HUES6 (cell line): ENCODE data around the gene RGS1.
"Not testable (repeated sequence)": the region's sequence is repeated elsewhere in the genome, so short reads cannot be mapped to it uniquely, and the experiment has no call there.

Experiments
- H3K27ac ChIP-seq: 2 replicates; pipeline ENCODE4 v1.7.0; 2013; ENCODE audit warnings: low read depth, mild to moderate bottlenecking, low read length, inconsistent platforms
- H3K27me3 ChIP-seq: 2 replicates; pipeline ENCODE4 v1.6.1; 2013; ENCODE audit warnings: low read length; ENCODE audit not compliant: control insufficient read depth, insufficient read depth
- H3K36me3 ChIP-seq: 2 replicates; pipeline ENCODE4 v1.6.1; 2013; ENCODE audit warnings: low read length; ENCODE audit not compliant: control insufficient read depth, insufficient read depth
- H3K4me1 ChIP-seq: 2 replicates; pipeline ENCODE4 v1.6.1; 2013; ENCODE audit warnings: low read length; ENCODE audit not compliant: control insufficient read depth, insufficient read depth
- H3K4me3 ChIP-seq: 2 replicates; pipeline ENCODE4 v1.5.1; 2013; ENCODE audit warnings: low read depth, low read length
- H3K9ac ChIP-seq: one replicate; pipeline ENCODE4 v1.6.1; 2013; ENCODE audit warnings: mild to moderate bottlenecking, low read length
- H3K9me3 ChIP-seq: 2 replicates; pipeline ENCODE4 v1.6.1; 2013; ENCODE audit warnings: low read depth, low read length; ENCODE audit not compliant: control insufficient read depth, insufficient read depth

The RGS1 gene, protein sequence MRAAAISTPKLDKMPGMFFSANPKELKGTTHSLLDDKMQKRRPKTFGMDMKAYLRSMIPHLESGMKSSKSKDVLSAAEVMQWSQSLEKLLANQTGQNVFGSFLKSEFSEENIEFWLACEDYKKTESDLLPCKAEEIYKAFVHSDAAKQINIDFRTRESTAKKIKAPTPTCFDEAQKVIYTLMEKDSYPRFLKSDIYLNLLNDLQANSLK

DNA sequence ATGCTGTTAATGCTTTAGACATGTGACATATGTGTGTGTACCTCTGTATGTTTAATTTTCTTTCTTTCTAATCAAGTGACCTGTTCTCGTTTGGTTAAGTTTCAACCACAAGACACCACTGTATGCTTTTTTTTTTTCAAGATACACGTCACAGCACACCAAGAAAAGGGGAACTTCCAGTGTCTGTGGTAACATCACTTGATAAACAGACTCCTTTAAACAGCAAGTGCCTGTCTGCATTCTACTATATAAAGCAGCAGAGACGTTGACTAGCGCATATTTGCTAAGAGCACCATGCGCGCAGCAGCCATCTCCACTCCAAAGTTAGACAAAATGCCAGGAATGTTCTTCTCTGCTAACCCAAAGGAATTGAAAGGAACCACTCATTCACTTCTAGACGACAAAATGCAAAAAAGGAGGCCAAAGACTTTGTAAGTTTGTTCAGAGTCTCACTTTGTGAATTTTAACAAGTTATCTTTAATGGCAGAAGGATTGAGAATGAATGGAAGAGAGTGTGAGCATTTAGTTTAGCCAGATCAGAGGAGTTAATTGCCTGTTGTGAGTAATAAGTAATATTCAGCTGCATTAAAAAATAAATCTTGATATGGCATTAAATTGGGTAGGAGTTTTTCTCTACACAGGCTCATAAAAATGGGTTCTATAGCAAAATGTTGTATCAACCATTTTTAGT, at the start of gene RGS1:
TSS of gene RGS1 (plus strand) at position 275 of the 691 bp plus-strand sequence. CDS start at position 295, 20 bp downstream.
- Histone ChIP-seq H3K4me1 (peaks cover 11% of the 10 kb centered on the region), H3K4me3 (no peak within 1 kb of the TSS; the same call in 1 of the 2 replicates), H3K9me3 (peaks cover 2% of the 10 kb centered on the region; the same call in 1 of the 2 replicates), H3K9ac (no peak within 1 kb of the TSS), H3K27me3 (no peaks in the 10 kb centered on the region), H3K27ac (no peak within 1 kb of the TSS), H3K36me3 (no peaks in the 10 kb centered on the region)

DNA sequence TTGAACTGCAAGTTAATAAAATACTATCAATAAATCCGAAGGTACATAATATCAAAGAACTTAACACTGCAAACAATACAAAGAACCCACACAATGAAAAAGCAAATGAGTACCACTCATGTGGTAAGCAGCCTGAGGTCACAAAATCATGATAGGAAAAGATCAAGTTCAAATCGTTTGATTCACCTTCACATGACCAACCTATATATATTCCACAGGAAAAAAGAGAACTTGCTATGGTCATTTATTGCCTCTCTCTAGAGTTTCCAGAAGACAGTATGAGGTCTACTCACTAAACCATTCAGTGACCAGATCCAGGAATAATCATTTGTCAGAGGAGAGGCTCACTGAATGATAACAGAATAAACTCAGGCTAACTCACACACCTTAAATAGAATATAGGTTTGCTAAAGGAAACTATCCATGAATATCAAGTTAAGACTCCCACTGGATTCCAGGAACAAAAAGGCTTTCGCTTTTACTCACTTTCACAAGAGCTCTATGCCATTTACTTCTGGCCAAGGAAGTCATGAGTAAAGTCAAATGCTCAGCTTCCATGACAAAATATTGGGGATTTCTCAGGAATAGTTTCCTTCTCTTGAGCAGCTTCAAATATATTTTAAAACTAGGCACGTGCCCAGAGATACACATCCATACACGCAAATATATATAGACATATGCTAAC, 48.3 kb upstream of the RGS1 start:
- H3K27ac ChIP-seq = no peak overlapping the region
- no peak overlapping the region for H3K4me3 ChIP-seq
- H3K27me3 ChIP-seq = no peaks in the 10 kb centered on the region
- no peaks in the 10 kb centered on the region for H3K36me3 ChIP-seq
- H3K4me1 ChIP-seq = peaks cover 15% of the 10 kb centered on the region
- no peaks in the 10 kb centered on the region for H3K9me3 ChIP-seq
- H3K9ac ChIP-seq = no peak overlapping the region

DNA sequence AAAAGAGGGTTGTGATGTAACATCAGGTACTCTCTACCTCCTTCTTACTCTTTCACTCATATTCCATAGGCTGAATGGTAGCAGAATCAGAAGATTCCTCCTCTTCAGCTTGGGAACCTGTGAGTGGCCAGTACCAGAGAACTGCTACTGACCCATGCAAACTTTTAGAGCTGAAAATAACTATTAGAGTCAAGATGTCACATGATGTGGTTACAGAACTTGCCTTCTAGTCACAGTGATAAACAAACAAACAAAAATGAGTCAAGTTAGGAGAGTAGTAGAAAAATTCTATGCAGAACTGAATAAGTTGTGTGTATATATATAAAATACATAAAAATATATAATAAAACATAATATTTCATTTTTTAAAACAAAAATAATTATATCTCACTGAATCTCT, 47.6 kb upstream of the RGS1 start:
- no peaks in the 10 kb centered on the region for H3K36me3 ChIP-seq
- no peak overlapping the region for H3K9ac ChIP-seq
- H3K4me1 ChIP-seq = peaks cover 15% of the 10 kb centered on the region
- no peak overlapping the region for H3K4me3 ChIP-seq
- no peaks in the 10 kb centered on the region for H3K27me3 ChIP-seq
- no peak overlapping the region for H3K27ac ChIP-seq
- H3K9me3 ChIP-seq = no peaks in the 10 kb centered on the region

DNA sequence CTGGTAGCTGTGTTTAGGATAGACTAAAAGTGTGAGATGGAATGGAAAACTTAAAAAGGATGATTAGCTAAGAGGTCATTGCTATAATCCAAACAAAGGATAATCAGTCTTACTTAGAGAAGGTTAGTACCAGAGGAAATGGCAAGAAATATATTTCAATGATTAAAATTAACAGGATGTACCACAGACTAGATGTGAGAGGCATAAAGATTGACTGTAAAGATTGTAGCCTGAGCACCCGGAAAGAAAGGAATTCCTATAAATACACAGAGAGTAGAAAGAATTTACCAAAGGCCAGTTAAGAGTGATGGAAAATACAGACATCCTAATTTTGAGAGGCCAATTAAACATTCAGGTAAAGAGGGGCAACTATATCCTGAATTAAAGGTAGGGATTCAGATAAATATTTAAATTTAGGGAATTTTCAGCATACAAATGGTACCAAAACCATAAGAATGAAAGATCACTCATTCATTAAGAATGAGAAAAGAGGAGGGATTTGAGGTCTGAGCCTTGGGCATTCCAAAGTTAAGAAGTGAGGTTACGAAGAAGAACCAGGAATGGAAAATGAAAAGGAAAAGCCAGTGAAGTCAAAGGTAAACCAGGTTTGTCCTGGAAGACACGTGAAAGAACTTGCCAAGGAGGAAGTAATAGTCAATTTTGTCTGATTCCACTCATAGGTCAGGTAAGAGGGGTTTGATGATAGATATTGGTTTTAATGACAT, 46.4 kb upstream of the RGS1 start:
- no peak overlapping the region for H3K4me3 ChIP-seq
- H3K9ac ChIP-seq = no peak overlapping the region

DNA sequence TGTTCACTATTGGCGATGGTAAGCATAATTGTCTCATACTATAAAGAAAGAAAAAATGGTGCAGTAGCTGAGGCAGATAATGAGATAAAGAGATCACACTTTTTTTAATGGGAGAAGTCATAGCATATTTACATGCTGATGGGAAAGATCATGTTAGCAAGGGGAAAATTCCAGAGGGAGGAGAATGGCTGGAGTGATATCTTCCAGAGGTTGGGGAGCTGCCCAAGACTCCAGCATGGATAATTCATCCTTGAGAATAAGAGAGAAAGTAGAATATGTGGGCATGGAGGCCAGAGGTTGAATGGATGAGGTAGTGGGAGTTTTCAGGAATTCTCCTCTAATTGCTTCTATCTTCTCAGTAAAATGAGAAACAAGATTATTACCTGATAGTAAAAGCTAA, 45.8 kb upstream of the RGS1 start:
- no peaks in the 10 kb centered on the region for H3K9me3 ChIP-seq
- H3K27ac ChIP-seq = no peak overlapping the region
- H3K4me3 ChIP-seq = no peak overlapping the region
- H3K9ac ChIP-seq = no peak overlapping the region
- no peaks in the 10 kb centered on the region for H3K36me3 ChIP-seq
- peaks cover 15% of the 10 kb centered on the region for H3K4me1 ChIP-seq
- no peaks in the 10 kb centered on the region for H3K27me3 ChIP-seq

More for the DNA sequence above, 46.4 kb upstream of the RGS1 start:
- Histone ChIP-seq H3K9me3 (no peaks in the 10 kb centered on the region), H3K27ac (no peak overlapping the region), H3K27me3 (no peaks in the 10 kb centered on the region), H3K4me1 (peaks cover 15% of the 10 kb centered on the region), H3K36me3 (no peaks in the 10 kb centered on the region)

DNA sequence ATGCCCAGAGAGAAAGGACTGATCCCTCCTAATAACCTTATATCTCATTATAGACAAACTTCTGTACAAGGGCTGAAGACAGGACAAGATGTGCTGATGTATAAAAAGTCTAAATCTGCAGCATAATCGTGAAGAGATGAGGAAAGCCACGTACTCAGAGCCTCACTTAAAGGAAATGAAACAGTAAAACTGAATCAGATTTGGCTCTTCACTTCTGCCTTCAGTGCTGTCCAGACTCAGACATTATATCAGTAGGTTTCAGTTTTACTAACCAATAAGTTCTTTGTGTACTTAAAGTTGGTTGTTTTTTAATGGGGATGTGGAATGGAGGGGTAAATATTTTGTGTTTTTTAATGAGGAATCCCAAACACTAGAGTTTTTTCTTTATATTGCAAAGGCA, 45.3 kb upstream of the RGS1 start:
- Histone ChIP-seq H3K4me1 (peaks cover 15% of the 10 kb centered on the region), H3K9ac (no peak overlapping the region), H3K27ac (no peak overlapping the region), H3K4me3 (no peak overlapping the region), H3K9me3 (no peaks in the 10 kb centered on the region), H3K36me3 (no peaks in the 10 kb centered on the region), H3K27me3 (no peaks in the 10 kb centered on the region)

DNA sequence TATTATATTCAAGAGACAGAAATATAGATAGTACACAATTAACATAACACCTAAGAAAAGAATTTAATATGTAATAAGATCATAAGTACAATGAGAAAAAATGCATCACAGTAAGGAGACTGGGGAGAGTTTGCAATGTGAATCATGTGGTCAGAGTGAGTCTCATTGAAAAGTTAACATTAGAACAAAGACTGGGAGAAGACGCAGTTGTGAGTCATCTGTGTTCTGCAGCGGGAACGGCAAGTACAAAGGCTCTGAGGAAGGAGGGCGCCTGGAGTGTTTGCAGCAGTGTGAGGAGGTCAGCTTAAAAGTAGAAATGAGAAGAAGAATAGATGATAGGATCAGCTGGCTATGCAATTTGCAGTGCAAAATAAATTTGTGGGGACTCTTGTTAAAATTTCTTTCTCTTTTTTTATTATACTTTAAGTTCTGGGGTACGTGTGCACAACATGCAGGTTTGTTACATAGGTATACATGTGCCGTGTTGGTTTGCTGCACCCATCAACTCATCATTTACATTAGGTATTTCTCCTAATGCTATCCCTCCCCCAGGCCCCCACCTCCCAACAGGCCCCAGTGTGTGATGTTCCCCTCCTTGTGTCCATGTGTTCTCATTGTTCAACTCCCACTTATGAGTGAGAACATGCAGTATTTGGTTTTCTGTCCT, 44.4 kb upstream of the RGS1 start:
- not testable (repeated sequence) for H3K27ac ChIP-seq, H3K9me3 ChIP-seq, H3K36me3 ChIP-seq, H3K9ac ChIP-seq, H3K27me3 ChIP-seq, H3K4me3 ChIP-seq
- H3K4me1 ChIP-seq = peaks cover 15% of the 10 kb centered on the region

DNA sequence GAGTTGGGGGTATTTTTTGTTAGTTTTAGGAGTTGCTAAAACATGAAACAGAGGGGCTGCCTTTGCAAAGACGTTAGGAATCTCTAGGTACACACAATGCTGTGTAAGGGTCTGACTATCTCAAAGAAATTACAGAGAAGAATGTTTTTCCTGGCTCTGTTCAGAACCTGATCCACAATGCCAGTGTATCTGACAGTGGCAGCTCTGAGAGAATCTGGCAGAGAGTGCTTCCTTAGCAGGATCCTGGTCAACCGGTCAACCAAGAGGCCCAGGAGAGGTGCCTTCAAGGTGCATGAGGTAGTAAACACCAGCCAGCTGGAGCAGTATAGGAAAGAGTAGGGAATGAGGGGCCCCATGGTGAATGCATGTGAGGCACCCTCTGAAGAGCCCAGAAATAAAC, 40.9 kb upstream of the RGS1 start:
- H3K4me1 ChIP-seq = peaks cover 16% of the 10 kb centered on the region
- no peak overlapping the region for H3K27ac ChIP-seq
- H3K9me3 ChIP-seq = no peaks in the 10 kb centered on the region
- H3K9ac ChIP-seq = no peak overlapping the region
- no peaks in the 10 kb centered on the region for H3K36me3 ChIP-seq
- no peak overlapping the region for H3K4me3 ChIP-seq
- H3K27me3 ChIP-seq = no peaks in the 10 kb centered on the region

DNA sequence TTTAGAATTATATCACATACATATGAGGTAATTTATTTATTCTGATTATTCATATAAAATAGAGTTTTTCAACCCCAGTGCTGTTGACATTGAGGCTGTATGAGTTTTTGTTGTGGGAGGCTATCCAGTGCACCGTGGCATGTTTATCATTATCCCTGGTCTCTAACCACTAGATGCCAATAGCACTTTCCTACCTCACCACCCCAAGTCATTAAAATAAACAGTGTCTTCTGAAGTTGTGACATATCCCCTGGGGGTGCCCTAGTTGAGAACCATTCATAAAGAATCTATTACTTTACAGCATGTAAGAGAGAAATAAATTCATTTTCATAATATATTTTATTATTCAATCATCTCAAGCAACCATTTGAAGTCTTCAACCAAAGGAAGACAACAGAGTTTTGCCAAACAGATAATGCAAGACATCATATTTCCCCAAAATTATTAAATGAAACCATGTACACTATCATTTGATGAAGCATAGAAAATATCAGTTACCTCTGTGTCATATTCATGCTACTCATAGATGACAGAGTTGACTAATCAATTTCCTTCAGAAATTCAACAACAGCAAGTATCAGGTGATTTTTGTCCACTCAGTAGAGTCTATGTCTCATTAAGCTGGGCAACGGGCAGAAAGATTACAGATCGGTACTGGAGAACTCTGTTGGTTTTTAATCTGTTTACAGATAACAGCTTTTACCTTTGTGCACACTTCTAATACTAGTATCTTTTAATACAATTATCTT, 39.5 kb upstream of the RGS1 start:
- no peaks in the 10 kb centered on the region for H3K9me3 ChIP-seq
- H3K36me3 ChIP-seq = no peaks in the 10 kb centered on the region
- H3K9ac ChIP-seq = no peak overlapping the region
- H3K4me1 ChIP-seq = peaks cover 14% of the 10 kb centered on the region
- H3K27ac ChIP-seq = no peak overlapping the region
- no peaks in the 10 kb centered on the region for H3K27me3 ChIP-seq
- no peak overlapping the region for H3K4me3 ChIP-seq
